GM21529 (cell line): ENCODE results near the gene TNRC18.
"Not testable (repeated sequence)": the region's sequence is repeated elsewhere in the genome, so short reads cannot be mapped to it uniquely, and the experiment has no call there.

Source experiments
- ATAC-seq: cut with Tn5 transposase; IDR thresholded peaks from one replicate; pipeline ENCODE4 v1.9.1; 2021; ENCODE audit not compliant: unreplicated experiment

TNRC18 gene, protein sequence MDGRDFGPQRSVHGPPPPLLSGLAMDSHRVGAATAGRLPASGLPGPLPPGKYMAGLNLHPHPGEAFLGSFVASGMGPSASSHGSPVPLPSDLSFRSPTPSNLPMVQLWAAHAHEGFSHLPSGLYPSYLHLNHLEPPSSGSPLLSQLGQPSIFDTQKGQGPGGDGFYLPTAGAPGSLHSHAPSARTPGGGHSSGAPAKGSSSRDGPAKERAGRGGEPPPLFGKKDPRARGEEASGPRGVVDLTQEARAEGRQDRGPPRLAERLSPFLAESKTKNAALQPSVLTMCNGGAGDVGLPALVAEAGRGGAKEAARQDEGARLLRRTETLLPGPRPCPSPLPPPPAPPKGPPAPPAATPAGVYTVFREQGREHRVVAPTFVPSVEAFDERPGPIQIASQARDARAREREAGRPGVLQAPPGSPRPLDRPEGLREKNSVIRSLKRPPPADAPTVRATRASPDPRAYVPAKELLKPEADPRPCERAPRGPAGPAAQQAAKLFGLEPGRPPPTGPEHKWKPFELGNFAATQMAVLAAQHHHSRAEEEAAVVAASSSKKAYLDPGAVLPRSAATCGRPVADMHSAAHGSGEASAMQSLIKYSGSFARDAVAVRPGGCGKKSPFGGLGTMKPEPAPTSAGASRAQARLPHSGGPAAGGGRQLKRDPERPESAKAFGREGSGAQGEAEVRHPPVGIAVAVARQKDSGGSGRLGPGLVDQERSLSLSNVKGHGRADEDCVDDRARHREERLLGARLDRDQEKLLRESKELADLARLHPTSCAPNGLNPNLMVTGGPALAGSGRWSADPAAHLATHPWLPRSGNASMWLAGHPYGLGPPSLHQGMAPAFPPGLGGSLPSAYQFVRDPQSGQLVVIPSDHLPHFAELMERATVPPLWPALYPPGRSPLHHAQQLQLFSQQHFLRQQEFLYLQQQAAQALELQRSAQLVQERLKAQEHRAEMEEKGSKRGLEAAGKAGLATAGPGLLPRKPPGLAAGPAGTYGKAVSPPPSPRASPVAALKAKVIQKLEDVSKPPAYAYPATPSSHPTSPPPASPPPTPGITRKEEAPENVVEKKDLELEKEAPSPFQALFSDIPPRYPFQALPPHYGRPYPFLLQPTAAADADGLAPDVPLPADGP (N-terminal part only)

DNA sequence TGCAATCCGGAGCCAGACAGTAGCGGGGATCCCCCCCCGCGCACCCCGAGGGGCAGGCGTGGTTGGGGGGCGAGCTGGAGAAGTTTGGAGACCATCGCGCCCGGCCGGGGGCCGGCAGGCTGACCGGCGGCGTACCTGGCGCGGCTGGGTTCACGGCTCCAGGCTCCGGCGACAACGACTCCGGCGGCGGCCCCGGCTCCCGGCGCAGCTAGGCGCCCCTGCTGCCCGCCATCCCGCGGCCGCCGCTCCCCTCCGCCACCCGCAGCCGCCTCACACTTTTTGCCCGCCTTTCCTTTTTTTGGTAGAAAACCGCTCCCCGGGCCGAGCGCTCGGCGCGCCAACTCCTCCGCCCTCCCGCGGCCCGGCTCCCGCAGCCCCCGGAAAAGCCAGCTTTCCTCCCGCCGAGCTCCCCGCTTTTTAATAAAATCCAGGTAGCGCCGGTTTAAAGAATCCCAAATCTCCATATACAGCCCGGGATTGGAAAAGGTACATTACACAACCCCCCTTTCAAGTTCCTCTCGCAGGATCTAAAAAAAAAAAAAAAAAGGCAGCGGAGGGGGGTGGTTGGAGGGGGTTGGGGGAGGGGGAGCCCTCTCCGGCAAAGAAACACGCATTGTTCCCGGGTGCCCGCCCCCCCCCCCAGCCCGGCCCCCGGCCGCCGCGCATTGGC is at the start of gene TNRC18:
TSS of gene TNRC18 (minus strand) at position 529 of the 670 bp plus-strand sequence. CDS start 2,588 bp downstream, outside the sequence.
- no peak for ATAC-seq

DNA sequence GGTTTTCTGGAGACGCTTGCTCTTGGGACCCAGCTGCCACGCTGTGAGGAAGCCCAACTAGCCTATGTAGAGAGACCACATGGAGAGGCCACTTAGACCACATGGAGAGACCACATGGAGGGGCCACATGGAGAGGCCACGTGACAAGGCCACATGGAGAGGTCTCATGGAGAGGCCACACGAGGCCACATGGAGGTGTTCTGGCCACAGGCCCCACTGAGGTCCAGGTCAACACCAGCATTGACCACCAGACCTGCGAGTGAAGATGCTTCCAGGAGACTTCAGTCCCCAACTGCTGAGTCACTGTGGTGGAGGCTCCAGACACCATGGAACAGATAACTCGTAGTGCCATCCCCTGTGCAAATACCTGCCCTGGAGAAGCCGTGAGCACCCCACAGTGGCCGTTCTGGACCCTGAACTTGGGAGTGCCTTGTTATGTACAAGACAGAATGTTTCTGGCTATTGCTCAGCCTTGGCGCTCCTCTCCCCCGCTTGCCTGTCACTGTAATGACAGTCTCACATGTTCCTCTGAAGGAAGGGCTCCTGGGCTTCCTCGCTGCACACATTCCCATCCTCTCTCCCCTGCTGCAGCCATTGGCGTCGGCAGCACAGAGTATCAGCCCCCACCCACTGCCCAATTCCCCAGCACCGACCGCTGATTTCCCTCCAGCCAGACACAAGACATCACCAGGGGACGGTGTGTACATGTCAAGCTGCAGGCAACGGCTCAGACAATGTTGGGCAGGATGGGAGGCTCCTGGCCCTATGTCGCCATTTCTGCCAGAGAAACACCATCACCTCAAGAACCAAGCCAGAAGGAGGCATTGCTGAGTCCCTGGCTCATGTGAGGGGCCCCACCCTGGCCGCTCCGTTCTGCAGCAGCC is 49.0 kb upstream of the TNRC18 start:
- ATAC-seq = no peak

- ATAC-seq = not testable (repeated sequence)
Measured at GRCh38 chr7:5471623-5472022, 48.0 kb upstream of the TNRC18 start.

- no peak for ATAC-seq
Measured at GRCh38 chr7:5470816-5471215, 47.2 kb upstream of the TNRC18 start.

- no peak for ATAC-seq
Measured at GRCh38 chr7:5470167-5470532, 46.5 kb upstream of the TNRC18 start.

DNA sequence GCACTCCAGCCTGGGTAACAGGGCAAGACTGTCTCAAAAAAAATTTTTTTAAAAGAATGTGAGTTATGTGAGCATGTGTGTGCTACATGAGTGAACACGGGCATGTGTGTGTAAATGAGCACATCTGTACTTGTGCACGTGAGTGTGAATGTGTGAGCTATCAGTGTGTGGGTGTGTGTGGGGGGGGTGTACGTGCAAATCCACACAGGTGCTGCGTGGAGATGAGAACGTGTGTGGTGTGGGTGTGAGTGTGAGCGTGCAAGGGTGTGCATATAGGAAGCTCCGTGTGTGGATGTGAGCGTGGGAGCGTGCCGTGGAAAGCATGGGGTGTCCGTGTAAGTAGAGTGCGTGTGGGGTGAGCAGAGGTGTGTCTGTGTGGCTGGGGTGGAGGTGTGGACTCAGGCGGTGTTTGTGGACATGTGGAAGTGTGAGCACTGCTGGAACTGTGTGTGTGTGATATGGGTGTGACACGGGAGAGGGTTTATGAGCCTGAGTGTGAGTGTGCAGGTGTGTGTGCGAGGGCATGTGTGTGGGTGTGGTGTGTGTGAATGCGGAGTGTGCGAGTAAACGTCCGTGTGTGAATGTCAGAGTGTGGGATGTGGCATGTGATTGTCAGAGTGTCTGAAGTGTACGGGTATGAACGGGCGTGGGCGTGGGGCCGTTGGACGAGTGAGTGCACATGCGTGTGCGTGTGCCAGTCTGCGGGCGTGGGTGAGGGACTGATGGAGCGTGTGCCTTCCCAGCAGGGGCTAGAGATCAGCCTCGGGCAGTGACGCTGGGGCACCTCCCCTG is 45.9 kb upstream of the TNRC18 start:
- ATAC-seq = no peak

- ATAC-seq = no peak
Measured at GRCh38 chr7:5467645-5468044, 44.0 kb upstream of the TNRC18 start.

DNA sequence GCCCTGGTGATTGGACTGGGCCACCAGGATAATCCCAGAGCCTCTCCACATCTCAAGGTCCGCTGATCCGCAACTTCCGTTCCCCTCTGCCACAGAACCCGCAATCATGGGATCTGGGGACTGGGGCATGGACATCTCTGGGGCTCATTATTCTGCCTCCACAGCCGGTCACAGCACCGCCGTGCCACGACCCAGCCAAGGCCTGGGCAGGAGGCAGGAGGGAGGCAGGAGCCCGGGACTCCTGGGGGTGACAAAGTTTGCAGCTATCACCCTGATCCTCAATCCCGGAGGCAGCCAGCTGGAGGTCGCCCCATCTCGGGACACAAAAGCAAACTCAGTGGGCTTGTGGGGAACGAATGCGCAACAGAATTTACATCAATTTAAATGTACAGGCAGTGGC is 42.9 kb upstream of the TNRC18 start:
- no peak for ATAC-seq

- no peak for ATAC-seq
Measured at GRCh38 chr7:5463031-5463430, 39.4 kb upstream of the TNRC18 start.

DNA sequence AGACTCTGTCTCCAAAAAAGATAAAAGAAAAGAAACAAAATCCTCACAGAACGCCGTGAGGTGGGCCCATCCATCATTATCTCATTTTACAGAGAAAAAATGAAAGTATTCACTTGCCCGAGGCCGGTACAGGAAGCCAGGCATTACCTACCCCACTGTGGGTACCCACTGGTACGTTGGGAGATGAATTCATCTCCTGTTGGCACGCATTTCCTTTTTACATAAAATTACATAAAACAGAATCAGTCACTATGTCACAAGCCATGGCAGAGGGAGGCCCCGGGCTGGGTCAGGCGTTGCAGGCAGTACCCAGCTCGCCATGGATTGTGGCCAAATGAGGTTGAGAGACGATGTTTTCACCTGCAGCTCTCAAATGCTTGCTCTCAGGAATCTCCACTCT is 38.6 kb upstream of the TNRC18 start:
- ATAC-seq = no peak

- no peak for ATAC-seq
Measured at GRCh38 chr7:5458921-5459480, 35.4 kb upstream of the TNRC18 start.

GRCh38 chr7:5457245-5457735 is 33.7 kb upstream of the TNRC18 start:
- ATAC-seq = no peak

- no peak for ATAC-seq
Measured at GRCh38 chr7:5456409-5456808, 32.8 kb upstream of the TNRC18 start.

- ATAC-seq = no peak
Measured at GRCh38 chr7:5455581-5456219, 32.1 kb upstream of the TNRC18 start.

DNA sequence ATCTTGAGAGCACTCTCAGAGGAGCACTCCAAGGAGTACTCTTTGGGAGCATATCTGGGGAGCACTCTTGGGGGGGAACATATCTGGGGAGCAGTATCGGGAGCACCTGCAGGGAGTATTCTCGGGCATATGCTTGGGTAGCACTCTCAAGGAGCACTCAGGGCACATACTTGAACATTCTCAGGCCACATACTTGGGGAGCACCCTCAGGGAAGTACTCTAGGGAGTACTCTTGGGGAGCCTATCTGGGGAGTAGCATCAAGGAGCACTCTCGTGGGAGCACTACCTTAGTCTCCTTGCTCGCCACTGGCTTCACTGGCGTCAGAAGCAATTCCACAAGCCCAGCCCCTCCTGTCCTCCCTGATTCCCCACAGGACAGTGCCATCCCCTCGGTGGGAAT is 31.5 kb upstream of the TNRC18 start:
- no peak for ATAC-seq

DNA sequence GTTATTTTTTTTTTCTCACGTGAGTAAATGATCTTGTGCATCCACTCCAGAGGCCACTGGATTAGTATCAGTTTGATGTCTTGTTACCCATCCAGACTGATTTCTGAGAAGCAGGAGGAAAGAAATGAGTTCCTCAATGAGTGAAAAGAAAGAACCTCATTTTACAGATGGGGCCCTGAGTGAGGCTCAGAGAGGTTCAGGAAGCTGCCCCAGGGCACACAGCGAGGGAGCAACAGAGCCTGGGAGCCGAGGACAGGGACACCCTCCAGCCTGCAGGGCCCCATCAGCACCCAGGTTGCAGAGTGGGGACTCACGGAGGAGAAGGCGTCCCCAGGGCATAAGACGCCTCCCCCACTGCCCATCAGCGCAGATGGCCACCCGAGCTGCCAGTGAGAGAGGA is 30.9 kb upstream of the TNRC18 start:
- ATAC-seq = no peak

- no peak for ATAC-seq
Measured at GRCh38 chr7:5453566-5454075, 30.0 kb upstream of the TNRC18 start.

DNA sequence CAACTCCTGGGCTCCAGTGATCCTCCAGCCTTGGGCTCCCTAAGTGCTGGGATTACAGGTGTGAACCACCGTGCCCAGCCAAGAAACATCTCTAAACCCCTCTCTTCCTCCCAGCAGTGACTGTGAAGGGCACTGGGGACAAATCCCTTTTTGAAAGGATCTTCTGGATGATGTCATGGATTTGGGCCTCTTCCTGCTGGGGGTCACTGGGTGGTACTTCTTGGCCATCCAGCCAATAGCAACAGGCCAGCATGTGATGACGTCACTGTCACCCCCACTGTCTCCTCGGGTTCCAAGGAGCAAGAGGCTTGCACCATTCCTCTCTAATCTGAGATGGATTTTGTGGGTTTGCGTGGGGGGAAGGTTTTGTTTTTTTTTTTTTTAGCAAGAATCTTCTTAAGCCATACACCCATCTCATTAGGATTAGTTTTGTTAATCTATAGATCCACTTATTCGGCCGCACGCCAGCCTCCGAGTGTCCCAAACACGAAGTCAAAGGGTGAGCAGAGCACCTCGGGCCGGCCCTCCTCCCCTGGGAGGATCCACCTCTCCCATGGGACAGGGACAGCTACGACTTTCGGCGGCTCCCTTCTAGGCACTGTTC is 29.4 kb upstream of the TNRC18 start:
- ATAC-seq = no peak
